Muscle layer of duodenum (tissue), 2 donors: ENCODE results near the gene CALML3.

ENCODE experiments used
- H3K27ac ChIP-seq: one replicate; pipeline ENCODE4 v1.7.0; 2013; ENCODE audit warnings: mild to moderate bottlenecking, low read length
- H3K27me3 ChIP-seq: one replicate; pipeline ENCODE4 v1.7.0; 2013; ENCODE audit warnings: low read depth, mild to moderate bottlenecking, control low read depth, low read length
- H3K36me3 ChIP-seq, 2 donors: one replicate each; pipeline ENCODE4 v1.7.0; 2013; ENCODE audit warnings: low read length in 2 of 2, control low read depth in 1 of 2, mild to moderate bottlenecking in 1 of 2; ENCODE audit not compliant: insufficient read depth in 2 of 2, control insufficient read depth in 1 of 2
- H3K4me1 ChIP-seq, 2 donors: one replicate each; pipeline ENCODE4 v1.7.0; 2013; ENCODE audit warnings: low read length in 2 of 2, mild to moderate bottlenecking in 2 of 2, control low read depth in 1 of 2, moderate library complexity in 1 of 2; ENCODE audit not compliant: insufficient read depth in 2 of 2, control insufficient read depth in 1 of 2
- H3K4me3 ChIP-seq, 2 donors: one replicate each; pipeline ENCODE4 v1.7.0; 2013; ENCODE audit warnings: low read length in 2 of 2, low read depth in 1 of 2, mild to moderate bottlenecking in 1 of 2
- H3K9me3 ChIP-seq, 2 donors: one replicate each; pipeline ENCODE4 v1.7.0; 2013; ENCODE audit warnings: low read length in 2 of 2, control low read depth in 1 of 2, mild to moderate bottlenecking in 1 of 2; ENCODE audit not compliant: control insufficient read depth in 1 of 2
- donor health status: healthy.

Gene CALML3

DNA sequence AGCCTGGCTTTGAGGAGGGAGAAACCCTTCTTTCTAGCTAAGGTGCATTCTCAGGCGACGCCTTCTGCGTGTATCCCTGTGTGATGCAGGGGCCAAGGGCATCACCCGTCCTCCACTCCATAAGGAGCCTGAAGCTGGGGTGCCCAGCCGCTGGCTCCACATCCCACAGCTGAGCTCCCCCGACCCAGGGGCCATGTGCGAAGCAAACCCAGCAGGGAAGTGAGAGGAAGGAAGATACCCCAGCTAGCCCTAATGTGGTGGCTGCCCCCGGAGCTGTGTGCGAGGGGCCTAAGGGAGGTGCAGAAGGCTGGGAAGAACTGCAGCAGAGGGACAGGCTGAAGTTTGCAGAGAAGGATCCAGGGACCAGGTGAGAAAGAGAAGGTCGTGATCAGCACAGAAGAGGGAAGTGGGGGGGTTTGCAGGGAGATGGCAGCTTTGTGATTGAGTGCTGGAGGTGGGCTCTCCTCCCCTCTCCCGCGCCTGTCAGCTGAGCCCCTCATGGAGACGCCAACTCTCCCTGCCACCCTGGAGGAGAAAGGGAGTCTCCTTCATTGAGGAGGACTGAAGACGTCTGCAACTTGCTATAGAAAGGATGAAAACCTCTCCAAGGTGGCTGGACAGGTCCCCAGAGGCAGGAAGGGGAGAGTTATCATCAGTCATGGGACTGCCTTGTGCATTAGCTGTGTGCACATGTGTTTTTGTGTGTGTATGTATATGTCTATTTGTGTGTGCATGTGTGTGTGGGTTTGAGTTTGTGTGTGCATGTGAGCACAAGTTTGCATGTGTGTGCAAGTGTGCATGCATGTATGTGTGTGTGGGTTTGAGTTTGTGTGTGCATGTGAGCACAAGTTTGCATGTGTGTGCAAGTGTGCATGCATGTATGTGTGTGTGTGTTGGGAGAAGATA, 21.9 kb upstream of the CALML3 start:
- Histone ChIP-seq H3K4me1 (peaks cover 0 to 7% of the 10 kb centered on the region in 2 donors), H3K27me3 (no peaks in the 10 kb centered on the region), H3K9me3 (no peaks in the 10 kb centered on the region), H3K4me3 (no peak overlapping the region), H3K36me3 (no peaks in the 10 kb centered on the region), H3K27ac (no peak overlapping the region)

DNA sequence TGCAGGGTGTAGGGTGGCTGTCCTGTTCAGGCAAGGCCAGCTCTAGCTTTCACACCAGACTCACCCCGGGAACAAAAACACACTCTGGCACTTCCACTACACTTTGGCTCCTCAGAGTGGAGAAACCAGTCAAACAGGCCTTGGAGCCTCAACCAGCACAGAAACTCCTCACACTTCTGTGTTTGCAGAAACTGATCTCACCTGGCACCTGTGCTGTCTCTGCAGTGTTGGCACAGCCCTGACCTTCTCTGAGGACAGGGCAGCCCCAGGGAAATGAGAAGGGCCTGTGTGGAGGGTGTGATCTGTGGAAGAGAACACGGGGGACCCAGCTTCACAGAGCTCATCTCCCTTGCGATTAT, 21.3 kb upstream of the CALML3 start:
- Histone ChIP-seq H3K4me3 (no peak overlapping the region), H3K4me1 (peaks cover 0 to 7% of the 10 kb centered on the region in 2 donors), H3K27me3 (no peaks in the 10 kb centered on the region), H3K27ac (no peak overlapping the region), H3K9me3 (no peaks in the 10 kb centered on the region), H3K36me3 (no peaks in the 10 kb centered on the region)

DNA sequence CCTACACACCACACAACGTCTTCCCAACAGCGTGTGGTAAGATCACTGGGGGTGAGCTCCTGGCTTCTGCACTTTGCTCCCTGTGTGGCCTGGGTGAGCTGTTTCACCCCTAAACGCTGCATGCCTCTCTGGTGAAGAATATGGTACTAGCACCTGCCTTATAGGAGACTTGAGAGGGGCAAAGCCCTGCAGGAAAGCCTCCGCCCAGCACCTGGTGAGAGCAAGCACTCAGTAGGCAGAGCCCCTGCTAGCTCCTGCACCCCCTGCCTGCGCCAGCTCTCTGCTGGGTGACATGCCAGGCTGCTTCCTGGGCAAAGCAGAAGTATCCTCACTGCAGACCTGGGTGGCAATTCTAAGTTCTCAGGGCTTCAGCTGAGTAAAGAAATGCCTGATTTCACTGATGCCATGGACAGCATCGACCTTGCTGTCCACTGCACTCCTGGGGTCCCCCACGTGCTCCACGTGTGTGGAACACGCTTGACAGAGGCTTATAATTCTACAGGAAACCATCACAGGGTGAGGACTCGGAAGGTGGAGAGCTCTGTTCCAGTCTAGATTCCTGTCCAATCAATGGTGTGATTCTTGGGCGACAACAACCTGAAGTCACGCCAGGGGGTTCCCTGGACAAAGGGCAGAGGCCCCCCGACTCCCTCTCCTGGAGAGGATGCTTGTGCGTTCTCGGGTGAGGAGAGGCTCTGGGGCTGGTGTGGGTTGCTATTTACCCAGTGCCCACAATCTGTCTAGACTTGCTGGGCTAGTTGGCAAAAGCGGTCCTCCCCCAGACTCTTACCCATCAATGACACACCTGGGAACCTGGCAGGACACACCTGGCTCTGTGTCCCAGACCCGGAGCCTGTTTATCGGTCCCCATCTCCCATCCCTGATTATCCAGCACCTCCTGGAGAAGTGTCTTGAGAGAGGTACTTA, 20.4 kb upstream of the CALML3 start:
- Histone ChIP-seq H3K27me3 (no peaks in the 10 kb centered on the region), H3K4me1 (peaks cover 0 to 7% of the 10 kb centered on the region in 2 donors), H3K9me3 (no peaks in the 10 kb centered on the region), H3K27ac (no peak overlapping the region), H3K36me3 (no peaks in the 10 kb centered on the region), H3K4me3 (no peak overlapping the region)

DNA sequence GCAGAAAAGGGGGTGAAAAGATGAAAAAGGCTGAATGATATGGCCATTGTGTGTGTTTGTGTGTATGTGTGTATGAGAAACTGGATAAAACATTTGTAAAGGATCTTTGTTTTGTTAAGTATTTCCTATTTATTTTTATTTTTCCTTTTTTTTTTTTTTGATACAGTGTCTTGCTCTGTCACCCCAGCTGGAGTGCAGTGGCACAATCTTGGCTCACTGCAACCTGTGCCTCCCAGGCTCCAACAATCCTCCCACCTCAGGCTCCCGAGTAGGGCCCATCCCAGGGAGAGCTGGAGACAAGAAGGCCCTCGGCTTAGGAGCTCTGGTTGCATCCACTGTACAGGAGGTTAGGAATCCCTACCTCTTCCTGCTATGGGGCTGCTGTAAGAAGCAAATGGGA, 18.5 kb upstream of the CALML3 start:
- no peaks in the 10 kb centered on the region for H3K9me3 ChIP-seq
- no peak overlapping the region for H3K4me3 ChIP-seq
- no peak overlapping the region for H3K27ac ChIP-seq
- H3K36me3 ChIP-seq = no peaks in the 10 kb centered on the region
- peaks cover 0 to 7% of the 10 kb centered on the region in 2 donors for H3K4me1 ChIP-seq
- no peaks in the 10 kb centered on the region for H3K27me3 ChIP-seq

DNA sequence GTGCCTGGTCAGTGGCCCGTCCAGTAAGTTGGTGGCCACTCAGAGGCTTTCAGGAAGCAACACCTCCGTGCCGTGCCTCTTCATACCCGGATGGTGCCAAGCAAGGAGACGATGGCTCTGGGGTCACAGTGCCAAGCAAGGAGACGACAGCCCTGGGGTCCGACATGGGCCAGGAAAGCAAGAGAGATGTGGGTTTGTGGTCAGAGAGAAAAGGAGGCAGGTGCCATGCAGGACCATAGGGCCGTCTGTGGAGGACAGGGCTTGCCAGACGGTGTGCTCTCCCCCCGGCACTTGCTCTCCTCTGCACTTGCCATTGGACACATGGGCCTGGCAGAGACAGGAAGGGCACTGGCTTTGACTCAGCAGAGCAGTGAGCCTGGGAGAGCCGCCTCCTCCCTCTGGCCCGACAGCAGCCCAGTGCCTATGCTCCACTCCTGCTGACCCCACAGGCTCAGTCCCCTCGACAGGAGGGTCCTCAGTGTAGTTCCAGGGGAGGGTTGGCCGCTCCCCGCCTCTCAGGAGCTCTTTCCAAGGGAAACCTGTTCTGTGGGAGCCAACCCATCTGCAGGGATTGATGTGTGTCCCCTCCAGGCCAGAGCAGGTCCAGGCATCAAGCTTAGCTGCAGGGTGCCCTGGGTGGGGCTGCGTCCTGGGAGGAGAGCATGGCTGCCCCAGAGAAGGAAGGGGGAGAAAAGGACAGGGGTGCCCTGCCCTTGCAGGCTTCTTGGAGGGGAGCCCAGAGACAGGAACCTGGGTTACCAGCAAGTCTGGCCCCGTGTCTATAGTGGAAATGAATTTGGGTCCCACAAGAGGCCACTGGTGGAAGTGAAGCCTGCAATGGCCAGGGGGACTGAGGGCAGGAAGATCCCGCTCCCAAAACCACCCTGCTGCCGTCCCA, 17.8 kb upstream of the CALML3 start:
- no peaks in the 10 kb centered on the region for H3K9me3 ChIP-seq
- no peaks in the 10 kb centered on the region for H3K27me3 ChIP-seq
- no peaks in the 10 kb centered on the region for H3K36me3 ChIP-seq
- H3K4me1 ChIP-seq = peaks cover 0 to 7% of the 10 kb centered on the region in 2 donors
- no peak overlapping the region for H3K27ac ChIP-seq
- no peak overlapping the region for H3K4me3 ChIP-seq

DNA sequence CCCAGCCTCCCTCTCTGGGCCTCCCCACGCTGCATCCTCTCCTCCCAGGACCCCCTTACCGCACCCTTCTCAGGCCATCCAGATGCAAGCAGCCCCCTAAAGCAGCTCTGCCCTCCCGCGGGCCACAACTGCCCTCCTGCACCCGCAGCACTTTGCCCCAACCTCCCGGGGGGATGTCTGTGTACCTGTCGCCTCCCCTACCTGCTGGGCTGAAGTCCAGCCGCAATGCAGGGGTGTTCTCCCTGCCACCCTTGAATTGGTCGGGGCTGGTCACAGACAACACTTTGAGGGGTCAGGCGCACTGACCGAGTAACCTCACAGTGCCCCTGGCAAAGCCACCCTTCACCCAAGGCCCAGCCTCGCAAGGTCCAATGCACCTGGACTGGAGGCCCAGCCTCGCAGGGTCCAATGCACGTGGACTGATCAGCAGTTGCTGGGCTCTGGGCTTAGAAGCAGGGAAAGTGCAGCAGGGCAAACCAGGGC, 17.1 kb upstream of the CALML3 start:
- no peak overlapping the region for H3K27ac ChIP-seq
- H3K9me3 ChIP-seq = no peaks in the 10 kb centered on the region
- no peak overlapping the region for H3K4me3 ChIP-seq
- H3K36me3 ChIP-seq = no peaks in the 10 kb centered on the region
- peaks cover 0 to 7% of the 10 kb centered on the region in 2 donors for H3K4me1 ChIP-seq
- no peaks in the 10 kb centered on the region for H3K27me3 ChIP-seq

DNA sequence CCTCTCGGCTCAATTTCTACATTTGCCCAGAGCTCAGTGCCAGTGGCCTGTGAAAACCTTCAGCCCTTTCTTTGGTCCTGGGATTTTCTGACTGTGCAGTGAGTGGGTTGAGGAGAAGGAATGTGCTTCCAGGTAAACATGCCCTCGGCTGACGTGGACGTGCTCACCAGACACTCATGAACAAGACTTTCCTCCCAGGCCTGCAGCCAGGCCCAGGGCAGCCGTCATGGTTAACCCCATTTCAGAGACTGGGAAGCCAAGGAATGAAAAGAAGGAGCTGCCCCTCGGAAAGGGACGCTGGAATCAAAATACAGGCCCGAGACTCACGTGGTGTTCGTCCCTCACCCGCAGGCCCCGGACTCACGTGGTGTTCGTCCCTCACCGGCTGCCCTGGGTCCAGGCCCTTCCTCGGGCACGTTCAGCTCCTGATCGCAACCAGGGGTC, 16.6 kb upstream of the CALML3 start:
- Histone ChIP-seq H3K27me3 (no peaks in the 10 kb centered on the region), H3K9me3 (no peaks in the 10 kb centered on the region), H3K27ac (no peak overlapping the region), H3K4me1 (peaks cover 0 to 7% of the 10 kb centered on the region in 2 donors), H3K4me3 (no peak overlapping the region), H3K36me3 (no peaks in the 10 kb centered on the region)

DNA sequence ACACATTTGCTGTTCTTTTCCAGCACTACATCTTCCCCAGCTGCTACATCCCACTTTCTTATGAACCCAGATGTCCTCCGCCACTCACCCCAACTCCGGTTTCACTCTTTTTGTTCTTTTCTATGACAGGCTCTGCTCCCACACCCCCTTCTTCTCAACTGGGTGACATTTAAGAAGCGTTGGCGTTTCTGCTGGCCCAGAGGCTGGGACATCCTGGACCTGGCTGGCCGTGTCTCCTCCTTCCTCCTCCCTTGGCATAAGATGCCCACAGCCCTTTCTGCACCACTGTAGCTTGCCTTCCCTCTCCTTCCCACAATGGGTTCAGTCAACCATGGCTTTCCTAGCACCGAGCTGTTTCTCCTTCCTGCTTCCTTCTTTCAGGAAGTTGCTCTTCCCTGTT, 16.0 kb upstream of the CALML3 start:
- Histone ChIP-seq H3K4me3 (no peak overlapping the region), H3K9me3 (no peaks in the 10 kb centered on the region), H3K27ac (no peak overlapping the region), H3K27me3 (no peaks in the 10 kb centered on the region), H3K4me1 (peaks cover 0 to 7% of the 10 kb centered on the region in 2 donors), H3K36me3 (no peaks in the 10 kb centered on the region)

DNA sequence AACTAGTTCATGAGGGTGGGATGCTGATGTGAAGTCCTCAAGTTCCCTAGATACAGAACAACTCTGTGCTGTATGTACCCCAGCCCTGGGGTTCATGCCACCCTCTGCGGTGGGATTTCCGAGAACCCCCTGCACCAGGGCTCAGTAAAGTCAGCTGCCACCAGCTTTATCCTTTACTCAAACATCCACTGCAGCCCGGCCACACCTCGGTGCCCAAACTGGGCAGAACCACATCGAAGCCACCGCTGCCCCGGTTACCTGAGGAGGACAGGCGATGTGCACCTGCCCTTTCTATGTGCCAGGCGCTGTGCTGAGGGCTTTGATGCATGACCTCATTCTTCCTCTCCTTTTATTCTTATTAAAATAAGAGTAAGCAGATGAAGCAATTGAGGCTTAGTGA, 15.5 kb upstream of the CALML3 start:
- H3K9me3 ChIP-seq = no peaks in the 10 kb centered on the region
- no peak overlapping the region for H3K27ac ChIP-seq
- H3K4me3 ChIP-seq = no peak overlapping the region
- peaks cover 0 to 7% of the 10 kb centered on the region in 2 donors for H3K4me1 ChIP-seq
- H3K27me3 ChIP-seq = no peaks in the 10 kb centered on the region
- no peaks in the 10 kb centered on the region for H3K36me3 ChIP-seq

DNA sequence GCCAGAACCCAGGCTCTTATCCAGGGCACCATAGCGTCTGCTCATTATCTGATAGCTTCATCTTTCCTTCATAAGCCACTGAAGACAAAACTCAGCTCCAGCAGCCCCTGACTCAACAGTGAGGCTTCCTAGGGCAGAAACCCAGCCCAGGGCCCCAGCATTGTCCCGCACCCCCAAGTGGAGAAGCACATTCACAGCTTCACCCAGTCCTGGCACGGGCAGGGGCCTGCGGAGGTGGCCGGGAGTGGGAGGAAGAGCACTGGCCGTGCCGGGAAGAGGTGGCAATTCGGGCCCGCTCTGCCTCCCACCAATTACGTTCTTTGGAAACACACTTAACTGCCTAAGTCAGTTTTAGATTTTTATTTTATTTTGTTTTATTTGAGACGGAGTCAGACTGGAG, 15.1 kb upstream of the CALML3 start:
- Histone ChIP-seq H3K4me1 (peaks cover 0 to 7% of the 10 kb centered on the region in 2 donors), H3K27ac (no peak overlapping the region), H3K36me3 (no peaks in the 10 kb centered on the region), H3K4me3 (no peak overlapping the region), H3K9me3 (no peaks in the 10 kb centered on the region), H3K27me3 (no peaks in the 10 kb centered on the region)
